M059J (cell line): Measurements from ENCODE around the gene RGMA. TPM values are rescaled to one million over a fixed set of nuclear protein-coding genes. Genes with fewer than 3 reads are reported as not detected.

Experiments
- DNase-seq: peaks from one replicate; pipeline ENCODE4 v3.0.0-alpha.2; 2012; ENCODE audit warnings: low read depth
- total RNA-seq: library from RNA; depleted of rRNA; stranded (reverse); fragments of >200 nt; shearing (Covaris generic); gene quantifications from 2 replicates; pipeline ENCODE4 v1.2.3, GENCODE V29; 2014; rRNA removed

Gene RGMA, protein sequence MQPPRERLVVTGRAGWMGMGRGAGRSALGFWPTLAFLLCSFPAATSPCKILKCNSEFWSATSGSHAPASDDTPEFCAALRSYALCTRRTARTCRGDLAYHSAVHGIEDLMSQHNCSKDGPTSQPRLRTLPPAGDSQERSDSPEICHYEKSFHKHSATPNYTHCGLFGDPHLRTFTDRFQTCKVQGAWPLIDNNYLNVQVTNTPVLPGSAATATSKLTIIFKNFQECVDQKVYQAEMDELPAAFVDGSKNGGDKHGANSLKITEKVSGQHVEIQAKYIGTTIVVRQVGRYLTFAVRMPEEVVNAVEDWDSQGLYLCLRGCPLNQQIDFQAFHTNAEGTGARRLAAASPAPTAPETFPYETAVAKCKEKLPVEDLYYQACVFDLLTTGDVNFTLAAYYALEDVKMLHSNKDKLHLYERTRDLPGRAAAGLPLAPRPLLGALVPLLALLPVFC
- not detected in 2 replicates for total RNA-seq

DNA sequence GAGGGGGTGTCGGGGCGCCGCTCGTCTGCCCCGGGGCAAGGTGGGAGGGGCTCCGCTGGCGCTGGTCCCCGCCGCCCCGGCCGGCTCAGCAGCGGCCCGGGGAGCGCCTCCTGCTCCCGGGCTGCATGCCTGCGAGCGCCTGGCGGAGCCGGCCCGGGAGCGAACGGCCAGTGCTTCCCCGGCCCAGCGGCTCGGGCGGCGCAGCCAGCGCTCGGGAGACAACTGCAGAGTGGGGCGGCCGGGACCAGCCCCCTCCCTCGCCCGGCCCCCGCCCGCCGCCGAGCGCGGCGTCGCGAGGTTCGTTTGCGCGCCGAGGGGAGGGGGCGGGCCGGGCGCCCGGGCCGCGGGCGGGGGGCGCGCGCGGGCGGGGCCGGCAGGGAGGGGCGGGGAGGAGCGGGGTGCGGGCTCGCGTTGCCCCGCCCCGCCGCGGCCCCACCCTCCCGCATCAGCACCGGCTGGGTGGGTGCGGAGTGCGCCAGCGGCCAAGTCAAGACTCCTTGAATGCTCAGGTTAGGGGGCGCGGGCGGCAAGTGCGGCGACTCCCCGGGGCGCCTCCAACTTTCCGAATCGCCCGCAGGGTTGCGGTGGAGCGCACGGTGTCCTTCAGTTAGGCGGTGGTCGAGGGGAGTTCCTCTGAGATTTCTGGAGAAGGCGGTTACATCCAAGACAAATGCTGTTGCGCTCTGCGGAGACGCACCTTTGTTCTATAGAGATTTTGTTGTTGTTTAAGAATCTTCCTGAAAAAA lies at the start of gene RGMA:
Gene RGMA, minus strand, starts transcription at position 231 of the 746 bp plus-strand sequence. CDS start 279 bp downstream, outside the sequence.
- no peak for DNase-seq

DNA sequence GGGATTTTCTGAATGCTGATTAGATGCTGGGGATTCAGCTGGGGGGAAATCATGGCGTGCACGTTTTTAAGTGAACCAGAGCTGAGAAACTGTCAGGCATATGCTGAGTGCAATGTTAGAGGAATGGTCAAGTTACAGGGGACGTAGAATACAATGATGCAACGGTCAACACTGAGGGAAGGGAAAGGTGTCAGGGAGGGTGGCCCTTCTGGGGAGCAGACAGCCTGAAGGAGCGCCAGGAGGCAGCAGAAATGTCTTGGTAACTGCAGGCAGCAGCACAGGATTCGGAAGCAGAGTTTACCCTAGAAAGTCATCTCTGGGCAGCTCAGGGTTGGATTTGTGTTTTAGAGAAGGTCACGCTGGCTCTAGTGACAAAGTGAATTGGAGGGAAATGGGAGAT lies 47.6 kb upstream of the RGMA start:
- DNase-seq = no peak

DNA sequence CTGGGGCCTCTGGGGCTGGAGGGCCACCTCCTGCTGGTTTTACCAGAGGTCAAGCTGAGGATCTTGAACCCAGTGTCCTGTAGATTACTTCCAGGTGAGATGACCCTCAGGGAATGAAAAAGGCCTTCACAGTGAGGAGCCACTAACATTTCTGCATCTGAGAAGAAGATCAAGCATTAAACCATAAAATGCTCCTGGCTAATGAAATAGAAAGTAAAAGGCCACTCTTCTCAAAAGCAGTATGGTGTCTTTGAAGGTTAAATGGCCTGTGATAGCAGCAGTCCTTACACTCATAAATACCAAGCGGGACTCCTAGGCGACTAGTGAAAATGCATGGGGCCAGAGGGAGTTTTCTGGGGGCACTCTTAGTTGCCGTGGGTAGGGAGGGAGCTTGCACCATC lies 47.0 kb upstream of the RGMA start:
- DNase-seq = no peak

DNA sequence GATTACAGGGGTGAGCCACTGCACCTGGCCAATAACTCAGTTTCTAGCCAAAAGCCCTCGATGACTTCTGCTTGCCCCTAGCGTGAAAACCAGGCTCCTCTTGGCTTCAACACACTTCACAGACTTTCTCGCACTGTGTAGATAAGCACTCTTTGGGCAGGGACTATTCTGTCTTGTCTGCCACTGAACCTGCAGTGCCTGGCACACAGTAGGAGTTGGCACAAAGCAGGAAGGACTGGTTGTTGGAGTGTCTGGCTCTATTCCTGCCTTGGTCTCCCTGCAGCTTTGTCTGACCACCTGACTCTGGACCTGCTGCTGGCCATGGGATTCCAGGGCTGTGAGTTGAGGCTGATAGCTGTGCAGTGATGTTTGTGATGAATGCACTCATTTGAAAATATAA lies 46.4 kb upstream of the RGMA start:
- no peak for DNase-seq

DNA sequence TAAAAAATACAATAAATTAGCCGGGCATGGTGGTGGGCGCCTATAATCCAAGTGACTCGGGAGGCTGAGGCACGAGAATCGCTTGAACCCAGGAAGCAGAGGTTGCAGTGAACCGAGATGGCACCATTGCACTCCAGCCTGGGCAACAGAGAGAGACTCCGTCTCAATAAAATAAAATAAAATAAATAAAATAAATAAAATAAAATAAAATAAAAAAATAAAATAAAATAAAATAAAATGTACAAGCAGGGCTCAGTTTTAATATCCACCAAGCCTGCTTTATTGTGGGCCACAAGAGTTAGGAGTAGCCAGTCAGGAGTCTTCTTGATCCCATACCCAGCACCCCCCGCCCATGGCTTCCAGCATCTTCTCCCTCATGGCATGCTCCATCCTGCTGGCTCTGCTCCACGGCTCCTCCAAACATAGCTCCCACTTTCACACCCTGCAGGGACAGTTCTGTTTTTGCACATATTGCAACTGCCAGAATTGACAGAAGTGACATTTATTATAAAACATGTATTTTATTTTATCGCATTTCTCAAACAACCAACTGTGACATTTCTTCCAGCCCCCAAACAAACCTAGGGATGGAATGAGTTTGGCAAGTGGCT lies 42.6 kb upstream of the RGMA start:
- no peak for DNase-seq

DNA sequence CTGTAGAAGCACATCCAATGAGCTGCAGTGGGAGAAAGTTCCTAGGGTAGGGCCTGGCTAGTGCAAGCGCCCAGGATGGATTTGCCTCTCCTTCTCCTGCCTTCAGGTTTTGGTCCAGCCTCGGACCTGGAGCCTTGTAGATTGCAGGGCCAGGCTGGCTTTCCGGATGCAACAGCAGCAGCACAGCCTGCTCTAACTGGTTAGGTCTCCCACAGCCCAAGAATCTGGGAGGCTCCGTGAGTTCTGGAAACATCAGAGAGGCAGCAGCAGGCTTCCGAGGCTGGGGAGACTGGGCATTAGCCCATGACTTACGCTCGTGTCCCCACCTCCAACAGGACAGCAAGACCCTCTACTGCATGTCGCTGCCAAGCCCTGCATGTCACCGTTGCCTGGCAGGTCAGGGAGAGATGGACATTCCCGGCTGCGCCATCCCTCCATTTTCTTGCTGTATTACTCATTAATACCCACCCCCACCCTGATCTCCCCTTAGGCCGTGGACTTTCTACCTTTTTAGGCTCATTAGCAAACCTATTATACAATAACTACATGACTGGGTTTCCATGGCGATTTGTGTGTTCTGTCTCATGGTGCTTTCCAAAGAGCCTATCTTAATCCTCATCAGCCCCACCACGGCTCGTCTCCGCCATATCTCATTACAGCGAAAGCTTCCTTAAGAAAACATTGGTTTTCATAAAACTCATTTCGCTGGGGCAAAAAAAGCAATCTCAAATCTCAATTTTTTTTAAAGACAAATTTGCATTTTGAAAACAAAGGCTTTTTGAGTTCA lies 40.9 kb upstream of the RGMA start:
- no peak for DNase-seq

DNA sequence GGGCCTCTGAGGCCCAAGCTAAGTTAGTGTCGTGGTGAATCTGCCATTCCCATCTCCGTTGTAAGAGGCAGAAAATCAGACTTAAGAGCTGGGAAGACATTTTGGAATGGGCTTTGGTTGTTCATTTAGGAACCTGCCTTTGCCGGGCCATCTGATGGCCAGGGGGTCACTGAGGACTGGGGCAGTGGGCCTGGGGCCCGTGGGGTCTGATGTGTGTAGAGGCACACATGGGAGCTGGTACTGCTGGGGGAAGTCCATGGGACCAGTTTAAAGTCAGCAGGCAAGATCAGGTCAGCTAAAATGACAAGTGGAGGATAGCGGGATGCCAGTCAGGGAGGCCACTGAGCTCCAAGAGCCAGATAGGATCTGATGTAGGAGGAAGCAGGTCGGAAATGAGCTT lies 38.3 kb upstream of the RGMA start:
- DNase-seq = no peak

DNA sequence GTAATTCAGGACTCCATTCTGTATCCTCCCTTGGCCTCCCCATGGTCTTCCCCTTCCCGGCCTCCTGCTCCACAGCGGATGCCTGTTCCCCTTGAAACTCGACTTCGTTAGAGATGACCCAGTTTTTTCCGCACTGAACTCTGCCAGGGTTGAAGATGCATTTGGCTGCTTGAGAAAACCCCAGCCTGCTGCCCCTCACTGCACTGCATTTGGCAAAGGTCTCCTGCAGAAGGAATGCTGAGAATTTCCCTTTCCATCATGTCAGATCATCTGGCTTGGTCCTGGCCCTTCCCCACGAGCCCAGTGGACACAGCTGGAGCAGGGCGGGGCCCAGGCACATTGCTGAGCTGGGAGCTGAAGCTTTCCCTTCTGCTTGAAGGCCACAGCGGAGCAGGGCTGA lies 37.6 kb upstream of the RGMA start:
- DNase-seq = no peak

DNA sequence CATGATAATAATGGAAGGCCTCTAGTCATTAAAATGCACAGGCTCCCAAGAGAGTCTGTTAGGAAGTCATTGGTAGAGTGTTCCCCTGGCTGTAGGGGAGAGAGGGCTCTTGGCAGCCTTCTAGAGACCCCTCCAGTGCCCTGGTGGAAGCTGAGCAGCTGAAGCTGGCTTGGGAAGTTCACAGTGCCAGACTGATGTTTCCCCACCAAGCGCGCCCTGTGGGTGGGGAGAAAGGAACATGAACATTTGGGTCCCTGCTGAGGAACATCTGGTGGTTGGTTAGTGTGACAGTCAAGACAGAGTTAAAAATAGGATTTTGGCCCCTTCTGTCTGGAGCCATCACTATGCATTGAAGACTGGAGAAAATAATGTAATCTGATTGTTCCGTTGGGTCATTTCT lies 37.1 kb upstream of the RGMA start:
- no peak for DNase-seq

DNA sequence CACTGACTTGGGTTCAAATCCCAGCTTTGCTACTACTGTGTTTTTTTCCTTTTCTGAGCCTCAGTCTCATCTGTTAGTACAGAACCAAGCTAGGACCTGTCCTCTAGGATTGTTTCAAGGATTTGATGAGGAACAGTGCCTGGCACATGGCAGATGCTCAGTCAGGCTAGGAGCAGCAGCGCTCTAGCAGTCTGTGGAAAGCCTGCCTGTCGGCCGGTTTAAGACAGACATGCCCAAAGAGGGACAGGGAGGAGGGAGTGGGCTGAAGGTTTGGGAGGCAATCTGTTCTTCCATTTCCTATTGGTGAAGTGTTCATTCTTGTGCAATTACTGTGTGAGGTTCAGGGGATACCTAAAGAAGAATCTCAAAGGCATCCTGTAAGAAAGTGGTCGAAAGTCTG lies 35.1 kb upstream of the RGMA start:
- no peak for DNase-seq

DNA sequence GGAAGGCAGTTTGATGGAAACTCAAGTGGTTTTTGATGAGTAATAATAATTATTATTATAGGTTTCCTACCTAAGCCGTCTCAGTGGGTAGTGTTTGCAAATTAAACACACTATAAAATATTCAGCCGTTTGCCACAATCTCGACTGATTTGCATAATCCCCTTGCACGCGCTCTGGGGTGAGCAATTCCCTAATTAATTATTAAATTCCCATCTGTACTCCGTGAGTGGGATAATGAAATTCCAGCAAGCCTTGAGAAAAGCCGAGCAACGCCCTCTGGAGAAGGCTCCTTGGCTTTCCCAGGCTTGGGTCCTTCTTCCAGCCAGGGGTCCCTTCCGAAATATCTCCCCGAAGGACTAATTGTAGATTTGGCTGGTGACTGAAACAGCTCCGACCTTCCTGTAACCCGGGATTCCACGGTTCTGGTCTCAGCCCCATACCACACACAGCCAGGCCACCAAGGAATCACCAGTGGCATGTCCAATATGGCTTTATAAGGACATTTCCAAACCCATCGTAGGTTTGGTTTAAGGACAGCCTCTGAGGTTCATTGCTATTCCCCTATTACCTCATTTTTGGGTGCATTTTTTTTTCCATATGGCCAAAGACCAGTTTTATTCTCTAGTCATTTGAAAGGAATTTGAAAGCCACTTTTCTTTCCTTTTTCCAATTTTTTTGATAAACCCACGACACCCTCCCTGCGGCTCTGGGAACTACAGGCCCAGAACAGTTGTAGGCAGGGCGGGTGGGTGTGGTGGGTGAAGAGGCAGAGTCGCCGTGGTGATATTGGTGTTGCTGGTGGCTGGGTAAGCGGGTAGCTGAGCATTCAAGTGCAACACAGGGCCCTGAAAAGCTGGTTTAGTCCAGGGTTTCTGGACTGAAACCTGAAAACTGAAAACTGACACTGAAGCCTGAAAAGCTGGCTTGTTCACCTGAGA lies 33.2 kb upstream of the RGMA start:
- DNase-seq = no peak

DNA sequence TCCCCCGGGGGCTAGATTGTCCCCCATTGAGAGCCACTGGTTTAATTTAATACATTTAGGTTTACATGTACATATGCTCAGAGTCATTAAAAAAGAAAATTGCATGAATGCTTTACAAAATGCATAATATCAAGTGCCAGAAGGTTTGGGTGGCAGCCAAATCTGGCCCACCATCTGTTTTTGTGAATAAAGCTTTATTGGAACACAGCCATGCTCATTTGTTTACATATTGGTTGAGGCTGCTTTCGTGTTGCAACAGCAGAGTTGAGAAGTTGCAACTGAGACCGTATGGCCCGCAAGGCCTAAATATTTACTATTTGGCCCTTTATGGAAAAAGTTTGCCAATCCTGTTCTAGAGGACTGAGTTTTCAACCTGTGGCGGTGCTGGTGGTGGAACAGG lies 32.1 kb upstream of the RGMA start:
- DNase-seq = no peak

DNA sequence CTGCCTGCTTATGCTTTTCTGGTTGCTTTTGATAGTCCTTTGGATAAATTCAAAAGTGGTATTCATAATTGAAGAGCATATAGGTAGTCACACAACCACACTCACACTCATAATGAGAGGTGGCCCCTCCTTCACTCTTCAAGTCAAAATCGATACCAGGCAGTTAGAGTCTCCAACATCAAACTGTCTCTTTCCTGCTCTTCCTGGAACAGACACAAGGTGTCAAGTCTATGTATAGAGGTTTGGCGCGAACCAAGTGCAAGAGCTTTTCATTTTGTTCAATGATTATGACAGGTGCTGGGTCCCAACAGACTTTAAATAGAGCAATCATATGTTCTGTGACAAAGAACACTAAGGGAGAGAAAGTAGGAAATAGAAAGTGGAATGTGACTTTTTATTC lies 29.9 kb upstream of the RGMA start:
- no peak for DNase-seq

DNA sequence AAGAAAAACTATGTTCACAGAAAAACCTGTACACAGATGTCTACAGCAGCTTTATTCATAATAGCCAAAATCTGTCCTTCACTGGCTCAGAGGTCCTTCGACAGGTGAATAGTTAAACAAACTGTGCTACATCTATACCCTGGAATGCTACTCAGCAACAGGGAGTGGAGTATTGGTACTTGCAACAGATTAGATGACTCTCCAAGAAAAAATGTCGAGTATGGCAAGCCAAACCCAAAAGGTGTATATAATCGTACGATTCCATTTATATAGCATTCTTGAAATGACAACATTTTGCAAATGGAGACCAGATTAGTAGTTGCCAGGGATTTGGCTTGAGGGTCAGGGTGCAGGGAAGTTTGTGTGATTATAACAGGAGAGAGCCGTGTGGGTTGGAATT lies 22.4 kb upstream of the RGMA start:
- no peak for DNase-seq

DNA sequence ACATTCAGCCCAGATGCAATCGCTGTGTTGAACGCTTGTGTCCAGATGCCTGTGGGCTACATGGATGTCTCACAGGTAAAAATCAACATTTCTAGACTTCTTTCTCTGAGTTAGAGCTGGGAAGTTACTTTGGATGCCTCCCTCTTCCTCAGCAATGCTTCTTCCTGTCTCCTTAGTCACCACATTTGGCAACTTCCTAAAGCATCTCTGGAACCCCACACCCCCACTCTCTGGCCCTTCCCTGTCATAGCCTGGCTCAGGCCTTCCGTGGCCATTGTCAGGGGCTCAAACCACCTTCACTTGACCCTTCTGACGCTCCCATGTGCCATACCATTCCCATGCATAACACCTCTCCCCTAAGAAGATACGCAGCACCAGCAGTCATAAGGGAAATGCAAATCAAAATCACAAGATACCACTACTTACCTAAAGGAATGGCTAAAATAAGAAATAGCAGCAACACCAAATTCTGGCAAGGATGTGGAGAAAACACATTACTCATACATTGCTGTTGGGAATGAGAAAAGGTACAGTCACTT lies 21.6 kb upstream of the RGMA start:
- no peak for DNase-seq

DNA sequence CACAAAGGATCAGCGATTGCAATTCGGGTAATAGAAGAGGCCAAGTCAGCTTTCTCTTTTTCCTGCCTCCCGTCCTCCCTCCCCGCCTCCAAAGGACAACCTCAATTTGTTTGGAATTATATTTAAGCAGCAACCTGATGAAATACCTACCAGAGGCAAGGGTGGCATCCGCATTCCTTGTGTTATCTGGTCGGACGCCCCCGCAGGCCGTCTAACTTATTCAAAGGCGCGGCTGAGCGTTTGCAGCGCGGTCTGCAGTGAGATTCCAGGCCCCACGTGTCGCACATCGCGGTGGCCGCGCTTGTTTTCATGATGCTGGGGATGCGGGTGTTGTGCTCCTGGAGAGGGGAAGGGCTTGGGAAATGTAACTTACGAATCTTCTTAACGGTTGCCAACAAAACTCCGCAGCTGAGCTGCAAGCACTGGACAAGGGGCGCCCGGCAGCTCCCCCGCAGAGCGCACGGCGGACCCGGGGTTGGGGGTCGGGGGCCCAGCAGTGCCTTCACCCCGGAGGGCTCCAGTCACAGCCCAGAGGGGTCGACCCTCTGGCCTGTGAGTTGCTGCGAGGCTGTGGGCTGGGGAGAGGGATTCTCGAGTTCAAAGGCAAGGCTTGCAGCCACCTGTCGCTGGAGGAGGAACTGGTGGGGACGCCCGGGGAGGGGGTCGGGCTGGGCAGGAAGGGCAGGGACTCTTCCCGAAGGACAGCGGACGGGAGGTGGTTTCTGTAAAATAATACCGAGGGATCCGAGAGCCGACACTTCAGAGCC lies 20.5 kb upstream of the RGMA start:
- DNase-seq = no peak

DNA sequence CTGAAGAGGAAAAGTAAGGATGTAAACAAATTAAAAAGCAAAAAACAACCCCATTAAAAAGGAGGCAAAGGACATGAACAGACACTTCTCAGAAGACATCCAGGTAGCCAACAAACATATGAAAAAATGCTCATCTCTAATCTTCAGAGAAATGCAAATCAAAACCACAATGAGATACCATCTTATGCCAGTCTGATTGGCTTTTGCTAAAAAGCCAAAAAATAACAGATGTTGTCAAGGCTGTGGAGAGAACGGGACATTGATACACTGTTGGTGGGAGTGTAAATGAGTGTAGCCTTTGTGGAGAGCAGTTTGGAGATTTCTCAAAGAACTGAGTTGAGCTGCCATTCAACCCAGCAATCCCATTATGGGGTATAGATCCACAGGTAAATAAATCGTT lies 18.6 kb upstream of the RGMA start:
- no peak for DNase-seq

DNA sequence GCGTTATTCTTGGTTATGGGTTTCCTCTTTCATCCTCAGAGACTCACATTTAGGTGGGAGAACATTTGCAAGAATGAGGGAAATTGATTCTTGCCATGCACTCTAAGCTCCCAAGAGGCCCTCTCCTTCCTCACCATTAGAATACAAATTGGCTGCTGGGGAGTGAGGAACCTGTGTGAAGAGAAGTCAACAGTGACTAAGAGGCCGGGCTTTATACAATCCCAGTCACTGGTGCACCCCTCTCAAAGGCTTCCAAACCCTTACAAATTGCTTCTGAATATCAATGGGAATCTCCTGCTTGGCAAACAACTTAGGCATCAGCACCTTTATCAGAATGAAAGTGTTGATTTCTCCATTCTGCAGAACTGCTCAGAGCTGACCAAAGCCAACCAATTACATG lies 16.5 kb upstream of the RGMA start:
- no peak for DNase-seq

DNA sequence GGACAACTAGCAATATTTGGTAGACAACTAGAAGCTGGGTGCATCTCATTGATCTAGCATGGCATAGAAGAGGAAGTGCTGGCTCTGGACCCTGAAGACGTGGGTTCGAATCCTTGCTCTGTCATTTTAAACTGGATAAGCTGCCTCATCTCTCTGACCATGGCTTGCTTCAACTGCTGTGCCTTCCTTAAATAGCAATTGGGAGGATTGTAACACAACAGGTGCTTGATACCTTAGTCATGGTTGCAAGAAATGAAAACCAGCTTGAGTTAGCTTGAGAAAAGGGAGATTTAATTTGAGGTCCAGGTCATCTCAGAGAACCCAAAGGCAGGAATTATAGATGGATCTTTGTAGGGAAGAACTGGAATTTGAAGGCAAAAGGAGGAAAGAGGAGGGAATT lies 14.8 kb upstream of the RGMA start:
- DNase-seq = no peak

DNA sequence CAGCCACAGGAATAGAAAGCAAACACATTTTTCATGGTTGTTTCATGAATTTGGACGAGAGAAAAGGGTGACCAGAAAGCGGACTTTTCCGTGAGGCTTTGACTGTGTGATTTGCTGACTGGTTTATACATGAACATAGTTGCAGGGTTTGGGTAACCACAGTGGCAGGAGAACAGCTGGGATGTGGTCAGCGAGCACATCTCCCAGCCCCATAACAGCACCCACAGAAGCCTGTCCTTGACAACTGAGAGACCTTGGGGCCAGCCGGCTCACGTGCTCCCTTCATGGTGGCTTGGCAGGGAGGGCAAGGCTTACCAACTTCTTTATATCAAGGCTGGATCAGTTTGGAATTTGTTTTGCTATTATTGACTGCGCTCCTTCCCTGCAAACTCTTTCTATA lies 13.2 kb upstream of the RGMA start:
- no peak for DNase-seq
